Testis (tissue), 3 donors: ENCODE data around the gene CSHL1. TPM values are rescaled to one million over a fixed set of nuclear protein-coding genes. Genes with fewer than 3 reads are reported as not detected.
"Not testable (repeated sequence)": the region's sequence is repeated elsewhere in the genome, so short reads cannot be mapped to it uniquely, and the experiment has no call there.

Experiments
- DNase-seq: peaks from one replicate; pipeline ENCODE4 v3.0.0-alpha.2; 2019
- H3K27ac ChIP-seq, 2 donors: fragments of 200-600 bp; sonication (generic); one replicate each; pipeline ENCODE4 v1.5.1; 2019
- H3K27me3 ChIP-seq: fragments of 200-600 bp; sonication (generic); one replicate; pipeline ENCODE4 v1.5.1; 2019
- H3K36me3 ChIP-seq: fragments of 200-600 bp; sonication (generic); one replicate; pipeline ENCODE4 v1.5.1; 2017; ENCODE audit warnings: low read depth; ENCODE audit errors: missing control alignments
- H3K4me1 ChIP-seq: fragments of 200-600 bp; sonication (generic); one replicate; pipeline ENCODE4 v1.5.1; 2019
- H3K4me3 ChIP-seq, 2 donors: fragments of 200-600 bp; sonication (generic); one replicate each; pipeline ENCODE4 v1.5.1; 2017 to 2019
- H3K9me3 ChIP-seq: fragments of 200-600 bp; sonication (generic); one replicate; pipeline ENCODE4 v1.5.1; 2017
- POLR2A ChIP-seq: fragments of 450-650 bp; IDR thresholded peaks from one replicate; pipeline ENCODE4 v1.6.1; 2017; ENCODE audit warnings: antibody characterized with exemption, mild to moderate bottlenecking, moderate library complexity
- WGBS, 2 donors: methylation state at CpG; one replicate each; pipeline ENCODE4 v1.1.5; 2018; 5-methylcytosine and 5-hydroxymethylcytosine counted together
- intact Hi-C: fragments of 100-400 bp; cut with DNase I; formaldehyde crosslinking; loops from one replicate; pipeline ENCODE4 v1.15.1; 2023; ENCODE audit warnings: low total_unique reads
- polyA plus RNA-seq: library from polyadenylated mRNA; stranded (reverse); fragments of 350-450 nt; fragmentation: Illumina TruSeq; extraction: RNeasy Lipid Tissue Mini Kit (QIAGEN cat#74804); gene quantifications from one replicate; pipeline ENCODE4 v1.2.3, GENCODE V29; 2014; ENCODE audit warnings: low read depth, low replicate concordance; ENCODE audit not compliant: insufficient read depth
- total RNA-seq, 2 donors: library from RNA; depleted of rRNA; stranded (reverse); fragments of >200 nt; gene quantifications; one replicate each; pipeline ENCODE4 v1.2.3, GENCODE V29; 2016
- TF ChIP-seq, protein P1 (sequence below), 3 experiments: fragments of 450-650 bp in 2 of 3; fragments of 200-600 bp in 1 of 3; sonication (generic) in 1 of 3; IDR thresholded peaks; one replicate each; pipeline ENCODE4 v1.5.1; 2016 to 2019; ENCODE audit warnings: antibody characterized with exemption in 3 of 3, mild to moderate bottlenecking in 2 of 3, moderate library complexity in 1 of 3

Gene CSHL1
- total and polyA plus RNA-seq, 3 donors from 2014 or later, result not detected

DNA sequence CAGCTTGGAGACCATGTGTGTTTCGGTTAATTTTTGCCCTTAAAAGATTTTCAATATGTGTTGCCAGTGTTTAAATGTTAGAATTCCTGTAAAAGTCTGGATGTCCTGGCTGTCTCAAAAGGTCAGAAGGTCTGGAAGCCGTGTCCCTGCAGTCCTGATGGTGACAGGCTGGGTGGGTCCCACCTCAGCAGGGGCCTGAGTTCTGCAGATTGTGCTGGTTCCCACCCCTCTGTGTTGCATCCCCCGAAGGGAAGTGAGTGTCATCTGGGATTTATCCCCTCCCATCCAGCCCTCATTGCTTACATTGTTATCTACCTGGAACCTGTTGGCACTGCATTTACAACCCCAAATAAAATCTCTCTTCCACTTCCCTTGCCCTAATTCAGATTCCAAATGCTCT lies 17.0 kb downstream of the CSHL1 start:
- H3K36me3 ChIP-seq, intact Hi-C loops, H3K4me3 ChIP-seq, H3K27ac ChIP-seq, H3K27me3 ChIP-seq, H3K4me1 ChIP-seq, H3K9me3 ChIP-seq, DNase-seq: not testable (repeated sequence)
- WGBS, 2 donors, result 81 to 87% methylated on average over 3 of the region's 3 CpGs

DNA sequence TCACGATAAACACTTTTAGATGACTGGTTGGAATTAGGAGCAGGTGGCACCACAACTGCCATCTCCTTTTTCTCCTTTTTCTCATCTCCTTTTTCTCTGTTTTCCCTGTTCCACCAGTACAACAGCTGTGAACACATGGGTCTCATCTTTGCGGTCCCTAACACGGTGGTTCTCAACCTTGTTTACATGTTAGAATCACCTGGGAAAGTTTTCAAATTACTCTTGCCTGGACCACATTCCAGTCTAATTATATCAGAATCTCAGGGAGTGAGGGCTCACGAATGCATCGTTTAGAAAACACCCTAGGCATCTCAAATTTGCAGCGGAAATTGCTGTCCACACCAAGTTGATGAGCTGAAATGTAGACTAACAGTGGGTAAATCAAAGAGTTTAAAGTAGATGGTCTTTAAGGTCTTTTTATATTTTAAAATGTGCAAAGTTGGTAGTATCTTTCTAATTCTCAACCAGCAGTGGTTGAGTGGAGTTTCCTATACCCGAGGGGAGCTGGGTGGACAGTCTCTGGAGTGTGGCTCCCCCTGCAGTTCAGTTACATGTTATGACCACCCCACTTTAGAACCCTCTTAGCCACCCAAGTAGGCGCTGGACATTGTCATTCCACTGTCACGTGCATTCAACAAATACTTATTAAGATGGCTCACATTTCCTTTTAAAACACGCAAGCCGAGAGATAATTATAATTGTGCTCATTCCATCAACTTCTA lies 18.6 kb downstream of the CSHL1 start:
- H3K27ac ChIP-seq, H3K9me3 ChIP-seq, intact Hi-C loops, H3K4me3 ChIP-seq, DNase-seq, H3K4me1 ChIP-seq, H3K27me3 ChIP-seq, H3K36me3 ChIP-seq: not testable (repeated sequence)
- 79 to 83% methylated on average over 11 of the region's 11 CpGs for WGBS, 2 donors

DNA sequence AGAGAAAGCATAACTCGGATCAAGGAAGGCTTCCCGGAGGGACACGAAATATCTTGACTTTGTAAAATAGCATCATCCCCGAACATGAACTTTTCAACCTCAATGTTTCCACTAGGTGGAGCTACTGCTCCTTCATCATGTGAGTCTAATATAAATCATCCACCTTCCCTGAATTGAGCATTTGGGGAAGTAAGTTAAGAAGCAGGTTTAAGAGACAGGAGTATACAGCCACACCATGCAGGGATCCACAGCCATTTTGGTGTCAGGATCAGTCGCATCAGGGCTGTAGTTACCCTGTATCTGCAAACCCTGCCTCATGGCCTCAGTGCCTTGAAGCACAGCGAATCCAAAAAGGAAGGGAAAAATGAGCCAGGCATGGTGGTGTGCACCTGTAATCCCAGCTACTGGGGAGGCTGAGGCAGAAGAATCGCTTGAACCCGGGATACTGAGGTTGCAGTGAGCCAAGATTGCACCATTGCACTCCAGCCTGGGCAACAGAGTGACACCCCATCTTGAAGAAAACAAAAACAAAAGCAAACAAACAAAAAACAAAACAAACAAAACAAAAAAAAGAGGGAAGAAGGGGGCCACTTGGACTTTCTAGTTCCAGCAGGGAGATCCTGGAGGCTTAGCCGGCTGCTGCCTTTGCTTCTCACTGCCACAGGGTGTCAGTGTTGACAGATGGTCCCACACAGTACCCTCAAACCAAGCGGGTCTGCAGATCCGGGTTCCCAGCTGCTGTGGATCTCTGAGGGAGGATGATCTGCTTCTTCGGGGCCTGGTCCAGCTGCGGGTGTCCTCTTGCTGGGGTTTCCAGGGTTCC lies 21.8 kb downstream of the CSHL1 start:
- H3K27ac ChIP-seq, H3K27me3 ChIP-seq, H3K36me3 ChIP-seq, H3K4me1 ChIP-seq, H3K9me3 ChIP-seq, intact Hi-C loops, H3K4me3 ChIP-seq: not testable (repeated sequence)
- TF ChIP-seq, protein P1, sequence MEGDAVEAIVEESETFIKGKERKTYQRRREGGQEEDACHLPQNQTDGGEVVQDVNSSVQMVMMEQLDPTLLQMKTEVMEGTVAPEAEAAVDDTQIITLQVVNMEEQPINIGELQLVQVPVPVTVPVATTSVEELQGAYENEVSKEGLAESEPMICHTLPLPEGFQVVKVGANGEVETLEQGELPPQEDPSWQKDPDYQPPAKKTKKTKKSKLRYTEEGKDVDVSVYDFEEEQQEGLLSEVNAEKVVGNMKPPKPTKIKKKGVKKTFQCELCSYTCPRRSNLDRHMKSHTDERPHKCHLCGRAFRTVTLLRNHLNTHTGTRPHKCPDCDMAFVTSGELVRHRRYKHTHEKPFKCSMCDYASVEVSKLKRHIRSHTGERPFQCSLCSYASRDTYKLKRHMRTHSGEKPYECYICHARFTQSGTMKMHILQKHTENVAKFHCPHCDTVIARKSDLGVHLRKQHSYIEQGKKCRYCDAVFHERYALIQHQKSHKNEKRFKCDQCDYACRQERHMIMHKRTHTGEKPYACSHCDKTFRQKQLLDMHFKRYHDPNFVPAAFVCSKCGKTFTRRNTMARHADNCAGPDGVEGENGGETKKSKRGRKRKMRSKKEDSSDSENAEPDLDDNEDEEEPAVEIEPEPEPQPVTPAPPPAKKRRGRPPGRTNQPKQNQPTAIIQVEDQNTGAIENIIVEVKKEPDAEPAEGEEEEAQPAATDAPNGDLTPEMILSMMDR (IDR thresholded peaks at IDR 0.05), result peak in 2 of 3 experiments; percentile 38 to 48
- 34 to 48% methylated on average over 13 of the region's 13 CpGs for WGBS, 2 donors
- peak; percentile 51 for DNase-seq

DNA sequence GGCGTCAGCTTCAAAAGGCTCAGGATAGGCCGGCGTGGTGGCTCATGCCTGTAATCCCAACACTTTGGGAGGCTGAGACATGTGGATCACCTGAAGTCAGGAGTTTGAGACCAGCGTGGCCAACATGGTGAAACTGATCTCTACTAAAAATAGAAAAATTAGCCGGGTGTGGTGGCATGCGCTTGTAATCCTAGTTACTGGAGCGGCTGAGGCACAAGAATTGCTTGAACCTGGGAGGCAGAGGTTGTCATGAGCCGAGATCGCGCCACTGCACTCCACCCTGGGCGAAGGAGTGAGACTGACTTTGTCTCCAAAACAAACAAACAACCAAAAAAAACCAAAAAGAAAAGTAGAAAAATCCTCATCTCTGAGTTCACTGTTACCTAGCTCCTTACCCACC lies 25.9 kb downstream of the CSHL1 start:
- H3K4me3 ChIP-seq, H3K4me1 ChIP-seq, H3K9me3 ChIP-seq, H3K27me3 ChIP-seq, DNase-seq, intact Hi-C loops, H3K27ac ChIP-seq, H3K36me3 ChIP-seq: not testable (repeated sequence)
- 90 to 91% methylated on average over 11 of the region's 11 CpGs for WGBS, 2 donors

DNA sequence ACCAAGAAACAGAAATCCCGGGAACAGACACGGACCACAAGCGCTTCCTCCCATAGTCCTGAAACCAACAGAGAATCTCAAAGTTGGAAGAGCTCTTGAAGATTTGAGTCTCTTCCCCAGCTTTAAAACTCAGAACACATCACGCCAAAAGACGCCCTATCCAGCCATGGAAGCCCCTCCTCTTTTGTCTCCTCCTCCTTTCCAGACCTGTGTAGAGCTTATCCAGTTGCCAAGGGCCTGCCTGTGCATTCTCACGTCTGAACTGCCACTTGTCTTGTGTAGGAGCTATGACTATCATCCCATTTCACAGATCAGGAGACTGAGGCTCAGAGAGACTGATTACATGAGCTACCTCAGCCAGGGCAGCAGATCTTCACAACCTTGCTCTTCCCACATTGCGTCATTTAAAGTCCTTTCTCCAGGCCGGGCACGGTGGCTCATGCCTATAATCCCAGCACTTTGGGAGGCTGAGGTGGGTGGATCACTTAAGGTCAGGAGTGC lies 28.4 kb downstream of the CSHL1 start:
- H3K36me3 ChIP-seq, H3K4me1 ChIP-seq, intact Hi-C loops, H3K27ac ChIP-seq, H3K4me3 ChIP-seq, H3K27me3 ChIP-seq, DNase-seq, H3K9me3 ChIP-seq: not testable (repeated sequence)
- 64 to 77% methylated on average over 9 of the region's 9 CpGs for WGBS, 2 donors

DNA sequence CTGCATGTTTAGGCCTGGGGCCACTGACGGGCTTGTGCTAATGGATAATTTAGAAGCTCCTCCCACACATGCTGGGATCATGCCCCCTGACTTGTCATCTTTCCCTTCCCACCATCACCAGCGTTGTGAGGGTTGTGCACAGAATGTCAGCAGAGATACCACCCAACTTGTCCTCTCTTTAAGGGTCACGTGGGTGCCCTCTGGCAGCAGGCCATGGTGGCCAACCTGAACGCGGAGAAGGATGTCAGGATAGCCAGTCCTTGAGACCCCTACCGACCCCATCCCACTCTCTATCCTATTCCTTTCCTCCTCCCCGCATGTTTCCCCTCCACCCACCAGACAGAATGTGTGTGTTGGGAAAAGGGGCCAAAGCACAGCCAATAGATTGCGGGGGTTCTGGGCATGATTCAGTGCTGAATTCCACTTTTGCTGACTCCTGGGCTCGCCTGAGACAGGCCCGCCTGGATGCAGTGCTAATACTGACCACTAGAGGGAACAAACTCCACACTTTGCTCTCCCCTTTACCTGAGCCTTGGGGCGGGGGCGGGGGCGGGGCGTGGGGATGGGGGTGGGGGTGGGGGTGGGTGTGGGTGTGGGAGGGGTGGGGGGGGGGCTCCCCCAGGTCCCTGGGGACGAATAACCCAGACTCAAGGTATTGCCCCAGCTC lies 29.0 kb downstream of the CSHL1 start, which contains the start of gene GH2:
Gene GH2 (minus strand): TSS at position 10 of the 667 bp plus-strand sequence. CDS start 143 bp downstream, outside the sequence.
- no peaks in the 10 kb centered on the region for H3K36me3 ChIP-seq
- no peaks in the 10 kb centered on the region for H3K9me3 ChIP-seq
- no peak within 1 kb of the TSS for H3K27ac ChIP-seq
- WGBS, 2 donors, result 37 to 44% methylated on average over 9 to 15 of the region's 15 CpGs
- intact Hi-C loops, result no loop called here
- H3K4me1 ChIP-seq, result no peaks in the 10 kb centered on the region
- H3K27me3 ChIP-seq, result no peaks in the 10 kb centered on the region
- DNase-seq, result peak; percentile 79
- TF ChIP-seq, protein P1 (IDR thresholded peaks at IDR 0.05), result peak; percentile 41 to 70 (median 51)
- no peak for TF ChIP-seq POLR2A
- H3K4me3 ChIP-seq, result no peak within 1 kb of the TSS

DNA sequence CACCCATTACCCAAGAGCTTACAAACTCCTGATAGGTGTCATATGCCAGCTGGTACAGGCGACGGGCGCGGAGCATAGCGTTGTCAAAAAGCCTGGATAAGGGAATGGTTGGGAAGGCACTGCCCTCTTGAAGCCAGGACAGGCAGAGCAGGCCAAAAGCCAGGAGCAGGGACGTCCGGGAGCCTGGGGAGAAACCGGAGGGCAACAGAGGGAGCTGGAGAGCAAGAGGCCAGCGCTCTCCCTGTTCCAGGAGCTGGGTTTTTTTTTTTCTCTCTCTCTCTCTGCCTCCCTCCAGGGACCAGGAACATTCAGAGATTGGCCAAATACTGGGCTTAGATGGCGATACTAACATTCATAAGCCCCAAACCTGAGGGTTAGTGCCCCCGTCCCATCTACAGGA lies 29.7 kb downstream of the CSHL1 start:
- H3K9me3 ChIP-seq, H3K27me3 ChIP-seq, H3K4me3 ChIP-seq, H3K27ac ChIP-seq, H3K4me1 ChIP-seq, DNase-seq, intact Hi-C loops, H3K36me3 ChIP-seq: not testable (repeated sequence)
- WGBS, 2 donors, result 54 to 67% methylated on average over 11 of the region's 11 CpGs
